Activated CD8-positive, alpha-beta memory T cell treated with anti-CD3 and anti-CD28 coated beads, Interleukin-2, amount 50 U/mL, for 24 hours (primary cell): ENCODE data around the gene SEPTIN8.

Source experiments
- DNase-seq: peaks from one replicate; pipeline ENCODE4 v3.0.0-alpha.2; 2020; ENCODE audit errors: extremely low read depth

Gene SEPTIN8

GRCh38 chr5:132777209-132778069, at the start of gene SEPTIN8:
TSS of gene SEPTIN8 (minus strand) at chr5:132777239. CDS start at chr5:132777137, 102 bp downstream.
- DNase-seq: no peak

GRCh38 chr5:132826424-132827082, 49.5 kb upstream of the SEPTIN8 start:
- no peak for DNase-seq

- no peak for DNase-seq
These were observed 48.9 kb upstream of the SEPTIN8 start for GRCh38 chr5:132825834-132826391.

GRCh38 chr5:132825033-132825833, 48.2 kb upstream of the SEPTIN8 start:
- DNase-seq: no peak

GRCh38 chr5:132824426-132824825, 47.4 kb upstream of the SEPTIN8 start:
- no peak for DNase-seq

GRCh38 chr5:132823481-132824050, 46.5 kb upstream of the SEPTIN8 start:
- DNase-seq: no peak

GRCh38 chr5:132822650-132823480, 45.8 kb upstream of the SEPTIN8 start:
- no peak for DNase-seq

- DNase-seq: no peak
These were observed 44.8 kb upstream of the SEPTIN8 start for GRCh38 chr5:132821791-132822190.

GRCh38 chr5:132821350-132821749, 44.3 kb upstream of the SEPTIN8 start:
- DNase-seq: no peak

GRCh38 chr5:132820162-132820754, 43.2 kb upstream of the SEPTIN8 start:
- peak; percentile 79 for DNase-seq

GRCh38 chr5:132819468-132819867, 42.4 kb upstream of the SEPTIN8 start:
- no peak for DNase-seq

GRCh38 chr5:132817011-132817410, 40.0 kb upstream of the SEPTIN8 start:
- DNase-seq: no peak

- DNase-seq: no peak
These were observed 39.5 kb upstream of the SEPTIN8 start for GRCh38 chr5:132816554-132816953.

GRCh38 chr5:132816083-132816482, 39.0 kb upstream of the SEPTIN8 start:
- DNase-seq: no peak

GRCh38 chr5:132815454-132815853, 38.4 kb upstream of the SEPTIN8 start:
- no peak for DNase-seq

GRCh38 chr5:132814503-132815294, 37.7 kb upstream of the SEPTIN8 start:
- no peak for DNase-seq

GRCh38 chr5:132813599-132814502, 36.8 kb upstream of the SEPTIN8 start:
- DNase-seq: no peak
